AG09319 (cell line): ENCODE results near the gene TAF11L7.
"Not testable (repeated sequence)": the region's sequence is repeated elsewhere in the genome, so short reads cannot be mapped to it uniquely, and the experiment has no call there.

Experiments used
- DNase-seq: peaks from one replicate; pipeline ENCODE4 v3.0.0-alpha.2; 2010; ENCODE audit warnings: low read depth; ENCODE audit errors: extremely low read depth
- CTCF ChIP-seq: IDR thresholded peaks from 2 replicates; pipeline ENCODE4 v1.5.1; 2011; ENCODE audit warnings: low read depth, mild to moderate bottlenecking, inconsistent platforms, low read length, moderate library complexity

Gene TAF11L7

GRCh38 chr5:17585658-17586057 lies at the start of gene TAF11L7:
TAF11L7 (minus strand) TSS chr5:17585758.
- DNase-seq = not testable (repeated sequence)

GRCh38 chr5:17634160-17634559 lies 48.6 kb upstream of the TAF11L7 start, which contains the start of gene TAF11L14:
TAF11L14 (plus strand) TSS chr5:17634460.
- DNase-seq = no peak
- TF ChIP-seq CTCF = no peak

GRCh38 chr5:17631788-17632187 lies 46.2 kb upstream of the TAF11L7 start, which contains the start of gene TAF11L13:
TAF11L13 (plus strand) TSS chr5:17632088.
- DNase-seq = not testable (repeated sequence)

GRCh38 chr5:17625686-17626085 lies 40.1 kb upstream of the TAF11L7 start:
- DNase-seq = no peak
- TF ChIP-seq CTCF = no peak

- DNase-seq = no peak
- TF ChIP-seq CTCF = no peak
These were observed 35.1 kb upstream of the TAF11L7 start for GRCh38 chr5:17620627-17621026.

GRCh38 chr5:17619354-17619753 lies 33.8 kb upstream of the TAF11L7 start:
- TF ChIP-seq CTCF = no peak
- DNase-seq = no peak

- DNase-seq = no peak
- no peak for TF ChIP-seq CTCF
These were observed 29.5 kb upstream of the TAF11L7 start for GRCh38 chr5:17614872-17615605.

GRCh38 chr5:17610092-17610491 lies 24.5 kb upstream of the TAF11L7 start, which contains the start of gene TAF11L12:
TAF11L12 (plus strand) TSS chr5:17610392.
- DNase-seq = not testable (repeated sequence)

GRCh38 chr5:17607461-17607860 lies 21.9 kb upstream of the TAF11L7 start:
- DNase-seq = not testable (repeated sequence)

- TF ChIP-seq CTCF = no peak
- no peak for DNase-seq
These were observed 19.4 kb upstream of the TAF11L7 start for GRCh38 chr5:17604951-17605350.

- not testable (repeated sequence) for DNase-seq
These were observed 18.3 kb upstream of the TAF11L7 start, which contains the start of gene TAF11L11 for GRCh38 chr5:17603880-17604279. TAF11L11 (plus strand) TSS chr5:17604183.

GRCh38 chr5:17597728-17598127 lies 12.2 kb upstream of the TAF11L7 start, which contains the start of gene TAF11L10:
TAF11L10 (minus strand) TSS chr5:17597828.
- DNase-seq = not testable (repeated sequence)

- DNase-seq = not testable (repeated sequence)
These were observed 8.7 kb upstream of the TAF11L7 start, which contains the start of gene TAF11L9 for GRCh38 chr5:17594255-17594654. TAF11L9 (minus strand) TSS chr5:17594394.
